Prostate gland (tissue), 2 donors: ENCODE results near the gene MTMR3. TPM values are rescaled to one million over a fixed set of nuclear protein-coding genes. Genes with fewer than 3 reads are reported as not detected.

Experiments
- DNase-seq: peaks from one replicate; pipeline ENCODE4 v3.0.0-alpha.2; 2019; ENCODE audit warnings: low spot score
- H3K27ac ChIP-seq, 2 donors: fragments of 200-600 bp; sonication (generic); 2 replicates each; pipeline ENCODE4 v1.5.1; 2017 to 2019
- H3K27me3 ChIP-seq: fragments of 200-600 bp; sonication (generic); replicated peaks from 2 replicates; pipeline ENCODE4 v1.5.1; 2019; ENCODE audit not compliant: insufficient read depth
- H3K36me3 ChIP-seq, 2 donors: fragments of 200-600 bp; sonication (generic); 1 replicate in 1 of 2; 2 replicates in 1 of 2; pipeline versions ENCODE4 v1.5.1 to v1.8.1; 2017 to 2019
- H3K4me1 ChIP-seq: fragments of 200-600 bp; sonication (generic); replicated peaks from 2 replicates; pipeline ENCODE4 v1.5.1; 2019
- H3K4me3 ChIP-seq, 2 donors: fragments of 200-600 bp; sonication (generic); 2 replicates each; pipeline ENCODE4 v1.5.1; 2017 to 2019
- H3K9me3 ChIP-seq: fragments of 200-600 bp; sonication (generic); 2 replicates; pipeline ENCODE4 v1.5.1; 2017
- CTCF ChIP-seq, 4 experiments: fragments of 200-600 bp in 2 of 4; fragments of 450-650 bp in 2 of 4; sonication (generic) in 2 of 4; IDR thresholded peaks; 1 replicate in 3 of 4; 2 replicates in 1 of 4; pipeline ENCODE4 v1.5.1; 2016 to 2019; ENCODE audit warnings: antibody characterized with exemption in 4 of 4, mild to moderate bottlenecking in 2 of 4, moderate library complexity in 2 of 4
- POLR2A ChIP-seq: fragments of 450-650 bp; IDR thresholded peaks from one replicate; pipeline ENCODE4 v1.6.1; 2016; ENCODE audit warnings: antibody characterized with exemption, mild to moderate bottlenecking
- POLR2AphosphoS5 ChIP-seq: sonication (generic); formaldehyde crosslinking; IDR thresholded peaks from one replicate; pipeline ENCODE4 v1.6.1; 2017; ENCODE audit warnings: antibody characterized with exemption
- WGBS: methylation state at CpG from one replicate; pipeline ENCODE4 v1.1.5; 2018; 5-methylcytosine and 5-hydroxymethylcytosine counted together
- intact Hi-C: fragments of 100-400 bp; cut with DNase I; formaldehyde crosslinking; loops from one replicate; pipeline ENCODE4 v1.14.2; 2022
- total RNA-seq, 2 donors: library from RNA; depleted of rRNA; stranded (reverse); fragments of >200 nt; gene quantifications; one replicate each; pipeline ENCODE4 v1.1.0, GENCODE V29; 2016

The MTMR3 gene
- total RNA-seq, 2 donors from 2014 or later = 37.9 to 93.7 TPM

DNA sequence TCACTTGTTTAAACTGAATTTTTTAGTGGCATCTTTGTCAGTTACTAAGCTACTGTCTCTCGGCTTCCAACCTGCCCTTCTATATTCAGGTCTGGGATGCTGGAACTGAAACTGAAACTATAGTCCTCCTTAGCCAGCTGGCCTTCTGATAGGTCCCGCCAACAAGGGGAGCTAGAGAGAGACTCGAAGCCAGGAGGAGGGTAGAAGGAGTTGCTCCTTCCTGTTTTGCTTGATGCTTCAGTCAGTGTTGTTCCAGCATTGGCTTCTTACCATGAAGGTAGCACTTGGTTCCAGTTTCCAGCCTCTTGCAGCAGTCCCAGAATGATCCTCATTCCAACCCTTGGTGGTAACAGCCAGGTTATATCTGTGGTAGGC, 164.4 kb downstream of the MTMR3 start:
- H3K36me3 ChIP-seq = no peaks in the 10 kb centered on the region
- peak in 1 of 4 experiments; percentile 9 for TF ChIP-seq CTCF (IDR thresholded peaks at IDR 0.05)
- TF ChIP-seq POLR2AphosphoS5 = peak; percentile 36
- no peak for TF ChIP-seq POLR2A
- intact Hi-C loops = no loop called here
- DNase-seq = peak; percentile 36
- H3K27me3 ChIP-seq = no peaks in the 10 kb centered on the region
- H3K9me3 ChIP-seq = no peaks in the 10 kb centered on the region
- no peak overlapping the region for H3K4me3 ChIP-seq
- no peak overlapping the region for H3K27ac ChIP-seq
- WGBS = 36% methylated on average over 3 of the region's 3 CpGs
- H3K4me1 ChIP-seq = no peaks in the 10 kb centered on the region

- no peaks in the 10 kb centered on the region for H3K4me1 ChIP-seq
- no peak for DNase-seq
- 91% methylated on average over 2 of the region's 2 CpGs for WGBS
- no peaks in the 10 kb centered on the region for H3K27me3 ChIP-seq
- no peak for TF ChIP-seq POLR2A
- TF ChIP-seq CTCF (IDR thresholded peaks at IDR 0.05) = no peak
- TF ChIP-seq POLR2AphosphoS5 = no peak
- H3K27ac ChIP-seq = no peak overlapping the region
- no peaks in the 10 kb centered on the region for H3K9me3 ChIP-seq
- H3K4me3 ChIP-seq = no peak overlapping the region
- intact Hi-C loops = no loop called here
- H3K36me3 ChIP-seq = no peaks in the 10 kb centered on the region
Measured at GRCh38 chr22:30048681-30049080, 165.7 kb downstream of the MTMR3 start.

- no peak overlapping the region for H3K27ac ChIP-seq
- no peaks in the 10 kb centered on the region for H3K4me1 ChIP-seq
- no peak for DNase-seq
- no peaks in the 10 kb centered on the region for H3K9me3 ChIP-seq
- no peak overlapping the region for H3K4me3 ChIP-seq
- H3K27me3 ChIP-seq = no peaks in the 10 kb centered on the region
- H3K36me3 ChIP-seq = no peaks in the 10 kb centered on the region
- intact Hi-C loops = no loop called here
- WGBS = 69% methylated on average over 10 of the region's 10 CpGs
- TF ChIP-seq POLR2AphosphoS5 (no peak), POLR2A (no peak), CTCF (IDR thresholded peaks at IDR 0.05) (no peak)
Measured at GRCh38 chr22:30054067-30054763, 171.2 kb downstream of the MTMR3 start.

DNA sequence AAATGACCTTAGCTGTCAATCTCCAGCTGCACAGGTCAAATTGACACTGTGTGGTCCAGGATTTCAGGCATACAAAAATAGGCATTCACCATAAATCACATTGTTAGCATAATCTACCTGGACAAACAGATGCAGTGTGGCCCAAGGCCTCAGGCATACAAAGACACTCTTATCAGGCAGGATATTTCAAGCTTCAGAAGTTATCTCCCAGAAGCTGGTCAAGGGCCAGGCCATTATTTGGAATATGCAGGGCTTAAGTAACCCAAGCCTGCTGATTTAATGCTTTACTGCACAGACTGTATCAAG, 171.7 kb downstream of the MTMR3 start:
- Histone ChIP-seq H3K27ac (no peak overlapping the region), H3K4me3 (no peak overlapping the region), H3K36me3 (no peaks in the 10 kb centered on the region), H3K9me3 (no peaks in the 10 kb centered on the region), H3K27me3 (no peaks in the 10 kb centered on the region), H3K4me1 (no peaks in the 10 kb centered on the region)
- no peak for DNase-seq
- intact Hi-C loops = no loop called here
- TF ChIP-seq POLR2A = no peak
- no peak for TF ChIP-seq POLR2AphosphoS5
- TF ChIP-seq CTCF (IDR thresholded peaks at IDR 0.05) = no peak

- no peaks in the 10 kb centered on the region for H3K27me3 ChIP-seq
- no peak for TF ChIP-seq POLR2AphosphoS5
- no peak for TF ChIP-seq POLR2A
- TF ChIP-seq CTCF (IDR thresholded peaks at IDR 0.05) = no peak
- no peak overlapping the region for H3K4me3 ChIP-seq
- no peaks in the 10 kb centered on the region for H3K36me3 ChIP-seq
- DNase-seq = no peak
- intact Hi-C loops = no loop called here
- no peak overlapping the region for H3K27ac ChIP-seq
- WGBS = 100% methylated on average over 1 of the region's 1 CpG
- no peaks in the 10 kb centered on the region for H3K4me1 ChIP-seq
- no peaks in the 10 kb centered on the region for H3K9me3 ChIP-seq
Measured at GRCh38 chr22:30056015-30056414, 173.0 kb downstream of the MTMR3 start.
